Liver (tissue), 9 donors: Measurements from ENCODE around the gene CD1E. TPM values are rescaled to one million over a fixed set of nuclear protein-coding genes. Genes with fewer than 3 reads are reported as not detected.

Experiments used
- DNase-seq: peaks from one replicate; pipeline ENCODE4 v3.0.0-alpha.2; 2017; ENCODE audit warnings: low spot score
- H3K27ac ChIP-seq, 2 donors: one replicate each; pipeline ENCODE4 v1.7.0; 2013; ENCODE audit warnings: inconsistent platforms in 2 of 2, low read length in 2 of 2, control low read depth in 1 of 2, low read depth in 1 of 2, mild to moderate bottlenecking in 1 of 2
- H3K27me3 ChIP-seq, 4 donors: one replicate each; pipeline versions ENCODE4 v1.6.1 to v1.7.0; 2013; ENCODE audit warnings: low read length in 3 of 4, inconsistent platforms in 1 of 4, mild to moderate bottlenecking in 1 of 4, moderate library complexity in 1 of 4; ENCODE audit not compliant: control insufficient read depth in 4 of 4, insufficient read depth in 4 of 4
- H3K36me3 ChIP-seq, 4 donors: one replicate each; pipeline versions ENCODE4 v1.6.1 to v1.7.0; 2013; ENCODE audit warnings: low read length in 3 of 4, mild to moderate bottlenecking in 3 of 4, low read depth in 1 of 4, moderate library complexity in 1 of 4; ENCODE audit not compliant: control insufficient read depth in 4 of 4, insufficient read depth in 3 of 4
- H3K4me1 ChIP-seq, 4 donors: one replicate each; pipeline versions ENCODE4 v1.6.1 to v1.7.0; 2013; ENCODE audit warnings: low read length in 3 of 4, mild to moderate bottlenecking in 3 of 4, moderate library complexity in 1 of 4; ENCODE audit not compliant: control insufficient read depth in 4 of 4, insufficient read depth in 4 of 4
- H3K4me3 ChIP-seq, 3 donors: one replicate each; pipeline versions ENCODE4 v1.6.1 to v1.7.0; 2013; ENCODE audit warnings: low read length in 3 of 3, control low read depth in 1 of 3, low read depth in 1 of 3, mild to moderate bottlenecking in 1 of 3
- H3K9ac ChIP-seq, 2 donors: one replicate each; pipeline ENCODE4 v1.7.0; 2013; ENCODE audit warnings: low read length in 2 of 2, mild to moderate bottlenecking in 2 of 2, moderate library complexity in 2 of 2, control low read depth in 1 of 2, low read depth in 1 of 2
- H3K9me3 ChIP-seq, 4 donors: one replicate each; pipeline versions ENCODE4 v1.6.1 to v1.7.0; 2013; ENCODE audit warnings: low read length in 3 of 4; ENCODE audit not compliant: control insufficient read depth in 4 of 4
- ATF3 ChIP-seq: IDR thresholded peaks from 2 replicates; pipeline ENCODE4 v1.6.1; 2016; ENCODE audit warnings: antibody characterized with exemption
- CTCF ChIP-seq: fragments of 150-350 bp; IDR thresholded peaks from 2 replicates; pipeline ENCODE4 v1.5.1; 2017; ENCODE audit warnings: improper control_type of control experiment, low read depth, low read length; ENCODE audit not compliant: missing input control
- EGR1 ChIP-seq, 2 donors: IDR thresholded peaks; 2 replicates each; pipeline ENCODE4 v1.6.1; 2016 to 2018; ENCODE audit warnings: antibody characterized with exemption in 2 of 2, low read depth in 2 of 2
- FOXA1 ChIP-seq: IDR thresholded peaks from 2 replicates; pipeline ENCODE4 v1.6.1; 2016; ENCODE audit warnings: antibody characterized with exemption
- FOXA2 ChIP-seq: IDR thresholded peaks from 2 replicates; pipeline ENCODE4 v1.6.1; 2016; ENCODE audit warnings: antibody characterized with exemption
- GABPA ChIP-seq, 2 donors: IDR thresholded peaks in 1 of 2; conservative IDR thresholded peaks in 1 of 2; 2 replicates each; pipeline ENCODE4 v1.6.1; 2016; ENCODE audit warnings: antibody characterized with exemption in 2 of 2, mild to moderate bottlenecking in 1 of 2, moderate library complexity in 1 of 2
- HNF4A ChIP-seq, 2 donors: conservative IDR thresholded peaks; 2 replicates each; pipeline ENCODE4 v1.6.1; 2016; ENCODE audit warnings: antibody characterized with exemption in 2 of 2, mild to moderate bottlenecking in 2 of 2
- HNF4G ChIP-seq: IDR thresholded peaks from 2 replicates; pipeline ENCODE4 v1.6.1; 2016; ENCODE audit warnings: antibody characterized with exemption
- JUND ChIP-seq, 2 donors: IDR thresholded peaks; 2 replicates each; pipeline ENCODE4 v1.6.1; 2016; ENCODE audit warnings: antibody characterized with exemption in 2 of 2
- NR2F2 ChIP-seq: IDR thresholded peaks from 2 replicates; pipeline ENCODE4 v1.6.1; 2016; ENCODE audit warnings: antibody characterized with exemption
- RAD21 ChIP-seq, 2 donors: IDR thresholded peaks; 2 replicates each; pipeline ENCODE4 v1.6.1; 2016; ENCODE audit warnings: antibody characterized with exemption in 2 of 2, mild to moderate bottlenecking in 2 of 2
- REST ChIP-seq: IDR thresholded peaks from 2 replicates; pipeline ENCODE4 v1.6.1; 2016; ENCODE audit warnings: antibody characterized with exemption, mild to moderate bottlenecking
- RXRA ChIP-seq, 2 donors: IDR thresholded peaks; 2 replicates each; pipeline ENCODE4 v1.6.1; 2017 to 2018; ENCODE audit warnings: antibody characterized with exemption in 2 of 2, mild to moderate bottlenecking in 1 of 2
- SP1 ChIP-seq: IDR thresholded peaks from 2 replicates; pipeline ENCODE4 v1.6.1; 2018; ENCODE audit warnings: antibody characterized with exemption, mild to moderate bottlenecking
- TAF1 ChIP-seq: conservative IDR thresholded peaks from 2 replicates; pipeline ENCODE4 v1.6.1; 2016; ENCODE audit warnings: antibody characterized with exemption, mild to moderate bottlenecking
- YY1 ChIP-seq: IDR thresholded peaks from 2 replicates; pipeline ENCODE4 v1.6.1; 2016; ENCODE audit warnings: antibody characterized with exemption, mild to moderate bottlenecking
- ZBTB33 ChIP-seq: IDR thresholded peaks from 2 replicates; pipeline ENCODE4 v1.6.1; 2016; ENCODE audit warnings: antibody characterized with exemption
- WGBS: extraction: QIAGEN DNeasy Blood & Tissue Kit; methylation state at CpG from one replicate; pipeline ENCODE4 v1.1.7; 2013; 5-methylcytosine and 5-hydroxymethylcytosine counted together
- polyA plus RNA-seq, 2 donors: library from polyadenylated mRNA; stranded (reverse) in 1 of 2; unstranded in 1 of 2; fragments of 200-250 nt in 1 of 2; fragments of >200 nt in 1 of 2; fragmentation: Nextera tagmentation in 1 of 2; extraction: Ambion mirVana in 1 of 2; gene quantifications; one replicate each; pipeline versions ENCODE4 v1.2.1 to v1.2.3, GENCODE V29; 2013 to 2015
- total RNA-seq, 2 donors: library from RNA; depleted of rRNA; stranded (reverse); fragments of >200 nt; gene quantifications; one replicate each; pipeline ENCODE4 v1.2.3, GENCODE V29; 2014
- TF ChIP-seq, protein P1 (sequence below): IDR thresholded peaks from 2 replicates; pipeline ENCODE4 v1.6.1; 2016; ENCODE audit warnings: antibody characterized with exemption
- donor health status: healthy.
- donor health status: healthy.
- donor health status: healthy.
- donor health status: healthy.
- donor health status: healthy.

Gene CD1E
- total and polyA plus RNA-seq, 4 donors = 0.09 to 0.56 (median 0.25) TPM; not detected in 1

DNA sequence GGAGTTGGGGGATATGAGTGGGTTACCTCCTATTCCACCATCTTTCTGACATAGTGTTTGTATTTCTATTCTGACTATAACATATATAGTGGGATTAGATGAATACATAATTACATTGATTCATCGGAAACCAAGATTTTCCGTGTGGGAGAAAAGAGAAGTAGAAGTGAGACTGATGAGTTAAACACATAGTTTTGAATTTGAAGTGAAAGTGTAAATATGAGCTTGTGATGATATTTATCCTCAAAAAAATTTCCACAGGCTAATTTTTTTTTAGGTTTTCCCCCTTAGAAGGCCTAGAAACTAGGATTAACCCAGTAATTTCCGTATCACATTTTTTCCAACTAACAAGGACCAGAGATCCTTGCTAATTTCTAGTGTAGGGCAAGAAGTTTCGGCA is 29.3 kb upstream of the CD1E start:
- Histone ChIP-seq H3K9me3 (no peaks in the 10 kb centered on the region), H3K36me3 (no peaks in the 10 kb centered on the region), H3K27me3 (peaks cover 0 to 7% (median 0%) of the 10 kb centered on the region in 4 donors), H3K4me1 (no peaks in the 10 kb centered on the region), H3K4me3 (no peak overlapping the region), H3K27ac (no peak overlapping the region), H3K9ac (no peak overlapping the region)
- DNase-seq = no peak
- no peak for TF ChIP-seq RXRA (IDR thresholded peaks at IDR 0.05)
- no peak for TF ChIP-seq JUND (IDR thresholded peaks at IDR 0.05)
- TF ChIP-seq CTCF = no peak
- no peak for TF ChIP-seq NR2F2
- TF ChIP-seq SP1 = no peak
- no peak for TF ChIP-seq EGR1 (IDR thresholded peaks at IDR 0.05; ENCODE audit: low read depth in 2 of 2)
- no peak for TF ChIP-seq ATF3
- no peak for TF ChIP-seq YY1
- TF ChIP-seq ZBTB33 = no peak
- no peak for TF ChIP-seq HNF4G
- no peak for TF ChIP-seq FOXA2
- TF ChIP-seq REST = no peak
- no peak for TF ChIP-seq GABPA (IDR thresholded peaks at IDR 0.05 in 1 of 2, conservative IDR thresholded peaks at IDR 0.05 in 1 of 2)
- no peak for TF ChIP-seq HNF4A (conservative IDR thresholded peaks at IDR 0.05)
- TF ChIP-seq RAD21 (IDR thresholded peaks at IDR 0.05) = no peak
- TF ChIP-seq FOXA1 = no peak
- TF ChIP-seq, protein P1, sequence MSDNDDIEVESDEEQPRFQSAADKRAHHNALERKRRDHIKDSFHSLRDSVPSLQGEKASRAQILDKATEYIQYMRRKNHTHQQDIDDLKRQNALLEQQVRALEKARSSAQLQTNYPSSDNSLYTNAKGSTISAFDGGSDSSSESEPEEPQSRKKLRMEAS = no peak
- TF ChIP-seq TAF1 = no peak
- 77% methylated on average over 4 of the region's 4 CpGs for WGBS
